ENCODE measurements around the gene FUT6.

DNA sequence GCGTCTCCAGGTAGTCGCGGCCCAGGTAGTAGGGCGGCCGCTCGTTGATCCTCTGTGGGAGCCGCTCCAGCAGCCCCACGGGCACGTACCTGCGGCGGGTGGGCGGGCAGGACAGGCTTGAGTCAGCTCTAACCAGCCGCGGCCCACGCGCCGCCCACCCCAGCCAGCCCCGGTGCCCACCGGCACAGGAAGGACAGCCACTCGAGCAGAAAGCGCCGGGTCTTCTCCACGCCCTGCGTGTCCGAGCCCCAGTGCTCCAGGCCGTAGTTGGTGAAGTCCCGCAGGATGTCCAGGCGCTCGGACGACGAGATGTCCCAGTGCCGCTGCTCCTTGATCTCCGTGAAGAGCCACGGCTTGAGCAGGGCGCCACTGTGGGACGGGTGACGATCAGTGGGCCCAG, 54.1 kb downstream of the FUT6 start:
- no peak for TF ChIP-seq YY1 (IDR thresholded peaks at IDR 0.05; ENCODE audit: insufficient read depth, insufficient read length)
- no peak for TF ChIP-seq SUZ12 (IDR thresholded peaks at IDR 0.05; ENCODE audit: extremely low read depth, insufficient read depth, insufficient read length)
- TF ChIP-seq ZNF274 (IDR thresholded peaks at IDR 0.05; ENCODE audit: low read depth, low read length) = no peak
